Peyer's patch (tissue), 4 donors: ENCODE results near the gene TERB1.

Experiments
- POLR2A ChIP-seq, 2 donors: fragments of 450-650 bp; IDR thresholded peaks; one replicate each; pipeline ENCODE4 v1.5.1; 2017; ENCODE audit warnings: antibody characterized with exemption in 2 of 2, mild to moderate bottlenecking in 2 of 2, moderate library complexity in 2 of 2
- TF ChIP-seq, protein P1 (sequence below), 6 experiments: fragments of 450-650 bp in 4 of 6; fragments of 200-600 bp in 2 of 6; sonication (generic) in 1 of 6; IDR thresholded peaks; one replicate each; pipeline ENCODE4 v1.5.1; 2017 to 2019; ENCODE audit warnings: antibody characterized with exemption in 6 of 6, mild to moderate bottlenecking in 3 of 6, moderate library complexity in 1 of 6

DNA sequence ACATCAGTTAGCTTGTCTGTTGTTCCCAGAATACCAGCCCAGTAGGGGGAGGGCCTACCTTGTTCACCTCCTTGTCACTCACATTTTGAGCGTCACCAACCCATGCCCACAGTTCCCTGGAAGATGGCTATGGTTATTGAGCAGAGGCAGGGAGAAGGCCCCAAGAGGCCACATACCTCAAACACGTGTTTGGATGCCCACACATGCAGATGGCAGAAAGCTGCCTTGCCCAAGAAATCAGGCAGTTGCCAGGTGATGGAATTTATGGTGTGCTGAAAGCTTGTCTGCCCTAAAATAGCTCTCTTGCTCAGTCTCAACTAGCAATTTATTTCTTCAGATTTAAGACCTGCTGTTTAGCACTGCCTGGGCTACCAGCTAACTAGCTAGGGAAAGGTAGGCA is 88.3 kb downstream of the TERB1 start:
- TF ChIP-seq, protein P1, sequence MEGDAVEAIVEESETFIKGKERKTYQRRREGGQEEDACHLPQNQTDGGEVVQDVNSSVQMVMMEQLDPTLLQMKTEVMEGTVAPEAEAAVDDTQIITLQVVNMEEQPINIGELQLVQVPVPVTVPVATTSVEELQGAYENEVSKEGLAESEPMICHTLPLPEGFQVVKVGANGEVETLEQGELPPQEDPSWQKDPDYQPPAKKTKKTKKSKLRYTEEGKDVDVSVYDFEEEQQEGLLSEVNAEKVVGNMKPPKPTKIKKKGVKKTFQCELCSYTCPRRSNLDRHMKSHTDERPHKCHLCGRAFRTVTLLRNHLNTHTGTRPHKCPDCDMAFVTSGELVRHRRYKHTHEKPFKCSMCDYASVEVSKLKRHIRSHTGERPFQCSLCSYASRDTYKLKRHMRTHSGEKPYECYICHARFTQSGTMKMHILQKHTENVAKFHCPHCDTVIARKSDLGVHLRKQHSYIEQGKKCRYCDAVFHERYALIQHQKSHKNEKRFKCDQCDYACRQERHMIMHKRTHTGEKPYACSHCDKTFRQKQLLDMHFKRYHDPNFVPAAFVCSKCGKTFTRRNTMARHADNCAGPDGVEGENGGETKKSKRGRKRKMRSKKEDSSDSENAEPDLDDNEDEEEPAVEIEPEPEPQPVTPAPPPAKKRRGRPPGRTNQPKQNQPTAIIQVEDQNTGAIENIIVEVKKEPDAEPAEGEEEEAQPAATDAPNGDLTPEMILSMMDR (IDR thresholded peaks at IDR 0.05), result no peak
- TF ChIP-seq POLR2A (IDR thresholded peaks at IDR 0.05), result no peak
